HEK293 (cell line): ENCODE data around the gene DDX42.

Experiments used
- CTCF ChIA-PET: fragments of 350-600 bp; formaldehyde crosslinking; extraction: SDS; loops from one replicate; lab custom pipeline; 2021; ENCODE audit warnings: antibody characterized with exemption; lab: Yijun Ruan, JAX
- POLR2A ChIA-PET: fragments of 300-600 bp; formaldehyde crosslinking; extraction: SDS; loops from one replicate; lab custom pipeline; 2020; ENCODE audit warnings: antibody characterized with exemption, inconsistent platforms; lab: Yijun Ruan, JAX
- H3K27ac ChIP-seq: fragments of 200-500 bp; sonication (Bioruptor generic); 2 replicates; pipeline ENCODE4 v1.5.1; 2014; ENCODE audit warnings: low read depth, low read length, control low read depth, inconsistent platforms; ENCODE audit errors: extremely low read depth
- H3K36me3 ChIP-seq, 2 experiments: fragments of 200-500 bp in 1 of 2; sonication (Bioruptor generic) in 1 of 2; 1 replicate in 1 of 2; 2 replicates in 1 of 2; pipeline ENCODE4 v1.5.1; 2014 to 2017; ENCODE audit warnings: inconsistent platforms in 2 of 2, low read length in 2 of 2; ENCODE audit not compliant: control insufficient read depth in 2 of 2, insufficient read depth in 1 of 2
- H3K4me1 ChIP-seq: fragments of 200-500 bp; sonication (Bioruptor generic); 2 replicates; pipeline ENCODE4 v1.5.1; 2014; ENCODE audit warnings: mild to moderate bottlenecking, low read length, inconsistent platforms; ENCODE audit not compliant: control insufficient read depth, insufficient read depth
- H3K4me3 ChIP-seq: 2 replicates; pipeline ENCODE4 v1.5.1; 2011; ENCODE audit warnings: low read depth, mild to moderate bottlenecking, control low read depth, low read length, moderate library complexity
- H3K9me3 ChIP-seq: fragments of 200-500 bp; sonication (Bioruptor generic); 2 replicates; pipeline ENCODE4 v1.5.1; 2014; ENCODE audit warnings: low read depth, low read length, inconsistent platforms; ENCODE audit not compliant: control insufficient read depth, insufficient read depth
- KLF10 ChIP-seq: fragments of 450-650 bp; IDR thresholded peaks from 2 replicates; pipeline ENCODE4 v1.5.1; 2018; ENCODE audit warnings: missing biosample characterization, mild to moderate bottlenecking, missing genetic modification characterization
- MYNN ChIP-seq: fragments of 450-650 bp; formaldehyde crosslinking; IDR thresholded peaks from 2 replicates; pipeline ENCODE4 v1.5.1; 2016; ENCODE audit warnings: missing biosample characterization, missing genetic modification characterization, borderline replicate concordance
- PATZ1 ChIP-seq: fragments of 450-650 bp; formaldehyde crosslinking; IDR thresholded peaks from 2 replicates; pipeline ENCODE4 v1.5.1; 2016; ENCODE audit warnings: missing biosample characterization, missing genetic modification characterization
- SCRT2 ChIP-seq: fragments of 450-650 bp; formaldehyde crosslinking; IDR thresholded peaks from 2 replicates; pipeline ENCODE4 v1.5.1; 2016; ENCODE audit warnings: missing biosample characterization, missing genetic modification characterization
- ZBTB21 ChIP-seq: fragments of 450-650 bp; formaldehyde crosslinking; IDR thresholded peaks from 2 replicates; pipeline ENCODE4 v1.5.1; 2017; ENCODE audit warnings: missing biosample characterization, missing genetic modification characterization
- ZBTB44 ChIP-seq: fragments of 450-650 bp; IDR thresholded peaks from 2 replicates; pipeline ENCODE4 v1.5.1; 2018; ENCODE audit warnings: missing biosample characterization, mild to moderate bottlenecking, missing genetic modification characterization
- ZBTB49 ChIP-seq: fragments of 450-650 bp; formaldehyde crosslinking; IDR thresholded peaks from 2 replicates; pipeline ENCODE4 v1.5.1; 2016; ENCODE audit warnings: missing biosample characterization, missing genetic modification characterization, low read depth
- ZNF133 ChIP-seq: fragments of 450-650 bp; formaldehyde crosslinking; IDR thresholded peaks from 2 replicates; pipeline ENCODE4 v1.5.1; 2016; ENCODE audit warnings: missing biosample characterization, missing genetic modification characterization
- ZNF239 ChIP-seq: fragments of 450-650 bp; formaldehyde crosslinking; IDR thresholded peaks from 2 replicates; pipeline ENCODE4 v1.5.1; 2016; ENCODE audit warnings: missing biosample characterization, missing genetic modification characterization
- ZNF394 ChIP-seq: fragments of 450-650 bp; formaldehyde crosslinking; IDR thresholded peaks from 2 replicates; pipeline ENCODE4 v1.5.1; 2016; ENCODE audit warnings: missing biosample characterization, missing genetic modification characterization, mild to moderate bottlenecking, moderate library complexity, borderline replicate concordance
- ZNF398 ChIP-seq: fragments of 450-650 bp; formaldehyde crosslinking; IDR thresholded peaks from 2 replicates; pipeline ENCODE4 v1.5.1; 2017; ENCODE audit warnings: missing biosample characterization, missing genetic modification characterization
- ZNF416 ChIP-seq: fragments of 450-650 bp; formaldehyde crosslinking; IDR thresholded peaks from 2 replicates; pipeline ENCODE4 v1.5.1; 2016; ENCODE audit warnings: missing biosample characterization, missing genetic modification characterization
- ZNF473 ChIP-seq: fragments of 450-650 bp; formaldehyde crosslinking; IDR thresholded peaks from 2 replicates; pipeline ENCODE4 v1.5.1; 2017; ENCODE audit warnings: missing biosample characterization, missing genetic modification characterization
- ZNF544 ChIP-seq: fragments of 450-650 bp; formaldehyde crosslinking; IDR thresholded peaks from 2 replicates; pipeline ENCODE4 v1.5.0; 2017; ENCODE audit warnings: missing biosample characterization, missing genetic modification characterization
- ZNF555 ChIP-seq: fragments of 450-650 bp; formaldehyde crosslinking; conservative IDR thresholded peaks from 2 replicates; pipeline ENCODE4 v1.5.1; 2017; ENCODE audit warnings: missing biosample characterization, mild to moderate bottlenecking, missing genetic modification characterization, inconsistent platforms
- ZNF560 ChIP-seq: fragments of 450-650 bp; formaldehyde crosslinking; IDR thresholded peaks from 2 replicates; pipeline ENCODE4 v1.5.1; 2017; ENCODE audit warnings: missing biosample characterization, missing genetic modification characterization, borderline replicate concordance
- ZNF561 ChIP-seq: fragments of 450-650 bp; IDR thresholded peaks from 2 replicates; pipeline ENCODE4 v1.5.1; 2018; ENCODE audit warnings: missing biosample characterization, missing genetic modification characterization, borderline replicate concordance
- ZNF704 ChIP-seq: fragments of 450-650 bp; formaldehyde crosslinking; IDR thresholded peaks from 2 replicates; pipeline ENCODE4 v1.5.1; 2016; ENCODE audit warnings: missing biosample characterization, missing genetic modification characterization
- ZNF791 ChIP-seq: fragments of 450-650 bp; formaldehyde crosslinking; IDR thresholded peaks from 2 replicates; pipeline ENCODE4 v1.5.1; 2016; ENCODE audit warnings: missing biosample characterization, missing genetic modification characterization
- ZNF792 ChIP-seq: fragments of 450-650 bp; formaldehyde crosslinking; IDR thresholded peaks from 2 replicates; pipeline ENCODE4 v1.5.1; 2016; ENCODE audit warnings: missing biosample characterization, missing genetic modification characterization

Gene DDX42

GRCh38 chr17:63805591-63805990, 31.6 kb downstream of the DDX42 start (continued):
- TF ChIP-seq ZBTB44 (no peak), ZNF394 (tag by site-specific recombination) (no peak), ZBTB21 (no peak)

GRCh38 chr17:63809970-63810369, 36.0 kb downstream of the DDX42 start:
- CTCF ChIA-PET, result interaction anchor here (1.2 to 2.6 kb wide), 3 partner anchors 9 to 25 kb away, joined by 5 to 9 read pairs (median 6); no protein-coding TSS in a partner anchor
- H3K4me3 ChIP-seq, result no peak overlapping the region
- no peaks in the 10 kb centered on the region for H3K4me1 ChIP-seq
- H3K36me3 ChIP-seq, result peaks cover 94 to 99% of the 10 kb centered on the region in 2 experiments
- no peak for TF ChIP-seq ZNF398 (tag by site-specific recombination)
- no peak for TF ChIP-seq ZNF239 (tag by site-specific recombination)
- no peak for TF ChIP-seq ZNF791 (tag by site-specific recombination)
- no peak for TF ChIP-seq ZNF561 (tag by site-specific recombination)
- no peak for TF ChIP-seq ZNF416 (tag by site-specific recombination)
- TF ChIP-seq MYNN (tag by site-specific recombination), result no peak
- no peak for TF ChIP-seq ZNF555
- TF ChIP-seq ZNF792 (tag by site-specific recombination), result no peak
- no peak for TF ChIP-seq KLF10 (tag by site-specific recombination)
- TF ChIP-seq ZNF560, result no peak
- TF ChIP-seq ZNF473 (tag by site-specific recombination), result no peak
- TF ChIP-seq ZNF704, result no peak
- no peak for TF ChIP-seq ZBTB49 (tag by site-specific recombination)
- TF ChIP-seq SCRT2 (tag by site-specific recombination), result no peak
- POLR2A ChIA-PET, result interaction anchor here (1.0 kb wide), 2 partner anchors 8 to 17 kb away, joined by 3 to 5 read pairs; partner anchors contain the start of gene PSMC5
- H3K9me3 ChIP-seq, result no peaks in the 10 kb centered on the region
- no peak overlapping the region for H3K27ac ChIP-seq

- TF ChIP-seq ZNF133 (tag by site-specific recombination), result no peak
- no peak for TF ChIP-seq ZNF544 (tag by site-specific recombination)
- TF ChIP-seq PATZ1 (tag by site-specific recombination), result no peak
- Histone ChIP-seq H3K4me1 (no peaks in the 10 kb centered on the region), H3K27ac (no peak overlapping the region), H3K4me3 (no peak overlapping the region), H3K9me3 (no peaks in the 10 kb centered on the region), H3K36me3 (peaks cover 92 to 100% of the 10 kb centered on the region in 2 experiments)
- POLR2A ChIA-PET, result interaction anchor here (1.1 to 1.4 kb wide), 2 partner anchors 11 to 18 kb away, joined by 3 read pairs; no protein-coding TSS in a partner anchor
- CTCF ChIA-PET, result interaction anchor here (1.1 to 3.4 kb wide), 2 partner anchors 11 to 19 kb away, joined by 4 to 17 read pairs; no protein-coding TSS in a partner anchor
These were observed 42.2 kb downstream of the DDX42 start for GRCh38 chr17:63816123-63816522.
